ENCODE measurements around the gene ZNF185.

- no peak for TF ChIP-seq ZNF830 (tag by site-specific recombination; IDR thresholded peaks at IDR 0.05; ENCODE audit: low read depth)
- no peak for TF ChIP-seq BCL6B (tag by site-specific recombination; IDR thresholded peaks at IDR 0.05)
- no peak for TF ChIP-seq ZNF169 (tag by site-specific recombination; IDR thresholded peaks at IDR 0.05)
- TF ChIP-seq, protein P1, sequence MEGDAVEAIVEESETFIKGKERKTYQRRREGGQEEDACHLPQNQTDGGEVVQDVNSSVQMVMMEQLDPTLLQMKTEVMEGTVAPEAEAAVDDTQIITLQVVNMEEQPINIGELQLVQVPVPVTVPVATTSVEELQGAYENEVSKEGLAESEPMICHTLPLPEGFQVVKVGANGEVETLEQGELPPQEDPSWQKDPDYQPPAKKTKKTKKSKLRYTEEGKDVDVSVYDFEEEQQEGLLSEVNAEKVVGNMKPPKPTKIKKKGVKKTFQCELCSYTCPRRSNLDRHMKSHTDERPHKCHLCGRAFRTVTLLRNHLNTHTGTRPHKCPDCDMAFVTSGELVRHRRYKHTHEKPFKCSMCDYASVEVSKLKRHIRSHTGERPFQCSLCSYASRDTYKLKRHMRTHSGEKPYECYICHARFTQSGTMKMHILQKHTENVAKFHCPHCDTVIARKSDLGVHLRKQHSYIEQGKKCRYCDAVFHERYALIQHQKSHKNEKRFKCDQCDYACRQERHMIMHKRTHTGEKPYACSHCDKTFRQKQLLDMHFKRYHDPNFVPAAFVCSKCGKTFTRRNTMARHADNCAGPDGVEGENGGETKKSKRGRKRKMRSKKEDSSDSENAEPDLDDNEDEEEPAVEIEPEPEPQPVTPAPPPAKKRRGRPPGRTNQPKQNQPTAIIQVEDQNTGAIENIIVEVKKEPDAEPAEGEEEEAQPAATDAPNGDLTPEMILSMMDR (tag by site-specific recombination; IDR thresholded peaks at IDR 0.05), result no peak
- no peak for TF ChIP-seq TCF7L2 (IDR thresholded peaks at IDR 0.05; ENCODE audit: borderline replicate concordance, low read depth, low read length)
- no peak for TF ChIP-seq SCRT1 (tag by site-specific recombination; IDR thresholded peaks at IDR 0.05; ENCODE audit: borderline replicate concordance)
- no peak for TF ChIP-seq HOXA7 (CRISPR knock-in tag; IDR thresholded peaks at IDR 0.05; ENCODE audit: borderline replicate concordance)
- no peak for TF ChIP-seq ZNF530 (tag by site-specific recombination; IDR thresholded peaks at IDR 0.05; ENCODE audit: low read depth)
- no peak for TF ChIP-seq YY1 (tag by site-specific recombination; IDR thresholded peaks at IDR 0.05)
- TF ChIP-seq GFI1B (tag by site-specific recombination; IDR thresholded peaks at IDR 0.05), result no peak
- TF ChIP-seq, protein P2, sequence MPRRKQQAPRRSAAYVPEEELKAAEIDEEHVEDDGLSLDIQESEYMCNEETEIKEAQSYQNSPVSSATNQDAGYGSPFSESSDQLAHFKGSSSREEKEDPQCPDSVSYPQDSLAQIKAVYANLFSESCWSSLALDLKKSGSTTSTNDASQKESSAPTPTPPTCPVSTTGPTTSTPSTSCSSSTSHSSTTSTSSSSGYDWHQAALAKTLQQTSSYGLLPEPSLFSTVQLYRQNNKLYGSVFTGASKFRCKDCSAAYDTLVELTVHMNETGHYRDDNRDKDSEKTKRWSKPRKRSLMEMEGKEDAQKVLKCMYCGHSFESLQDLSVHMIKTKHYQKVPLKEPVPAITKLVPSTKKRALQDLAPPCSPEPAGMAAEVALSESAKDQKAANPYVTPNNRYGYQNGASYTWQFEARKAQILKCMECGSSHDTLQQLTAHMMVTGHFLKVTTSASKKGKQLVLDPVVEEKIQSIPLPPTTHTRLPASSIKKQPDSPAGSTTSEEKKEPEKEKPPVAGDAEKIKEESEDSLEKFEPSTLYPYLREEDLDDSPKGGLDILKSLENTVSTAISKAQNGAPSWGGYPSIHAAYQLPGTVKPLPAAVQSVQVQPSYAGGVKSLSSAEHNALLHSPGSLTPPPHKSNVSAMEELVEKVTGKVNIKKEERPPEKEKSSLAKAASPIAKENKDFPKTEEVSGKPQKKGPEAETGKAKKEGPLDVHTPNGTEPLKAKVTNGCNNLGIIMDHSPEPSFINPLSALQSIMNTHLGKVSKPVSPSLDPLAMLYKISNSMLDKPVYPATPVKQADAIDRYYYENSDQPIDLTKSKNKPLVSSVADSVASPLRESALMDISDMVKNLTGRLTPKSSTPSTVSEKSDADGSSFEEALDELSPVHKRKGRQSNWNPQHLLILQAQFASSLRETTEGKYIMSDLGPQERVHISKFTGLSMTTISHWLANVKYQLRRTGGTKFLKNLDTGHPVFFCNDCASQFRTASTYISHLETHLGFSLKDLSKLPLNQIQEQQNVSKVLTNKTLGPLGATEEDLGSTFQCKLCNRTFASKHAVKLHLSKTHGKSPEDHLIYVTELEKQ (tag by site-specific recombination; IDR thresholded peaks at IDR 0.05; ENCODE audit: borderline replicate concordance), result no peak
- no peak for TF ChIP-seq ZFP37 (tag by site-specific recombination; IDR thresholded peaks at IDR 0.05)
Measured at GRCh38 chrX:152925835-152926234, 28.0 kb downstream of the ZNF185 start.
